Measurements from ENCODE around the gene TAC3. TPM values are rescaled to one million over a fixed set of nuclear protein-coding genes. Genes with fewer than 3 reads are reported as not detected.

Gene TAC3
- total RNA-seq, 2 experiments from 2014 or later: not detected

DNA sequence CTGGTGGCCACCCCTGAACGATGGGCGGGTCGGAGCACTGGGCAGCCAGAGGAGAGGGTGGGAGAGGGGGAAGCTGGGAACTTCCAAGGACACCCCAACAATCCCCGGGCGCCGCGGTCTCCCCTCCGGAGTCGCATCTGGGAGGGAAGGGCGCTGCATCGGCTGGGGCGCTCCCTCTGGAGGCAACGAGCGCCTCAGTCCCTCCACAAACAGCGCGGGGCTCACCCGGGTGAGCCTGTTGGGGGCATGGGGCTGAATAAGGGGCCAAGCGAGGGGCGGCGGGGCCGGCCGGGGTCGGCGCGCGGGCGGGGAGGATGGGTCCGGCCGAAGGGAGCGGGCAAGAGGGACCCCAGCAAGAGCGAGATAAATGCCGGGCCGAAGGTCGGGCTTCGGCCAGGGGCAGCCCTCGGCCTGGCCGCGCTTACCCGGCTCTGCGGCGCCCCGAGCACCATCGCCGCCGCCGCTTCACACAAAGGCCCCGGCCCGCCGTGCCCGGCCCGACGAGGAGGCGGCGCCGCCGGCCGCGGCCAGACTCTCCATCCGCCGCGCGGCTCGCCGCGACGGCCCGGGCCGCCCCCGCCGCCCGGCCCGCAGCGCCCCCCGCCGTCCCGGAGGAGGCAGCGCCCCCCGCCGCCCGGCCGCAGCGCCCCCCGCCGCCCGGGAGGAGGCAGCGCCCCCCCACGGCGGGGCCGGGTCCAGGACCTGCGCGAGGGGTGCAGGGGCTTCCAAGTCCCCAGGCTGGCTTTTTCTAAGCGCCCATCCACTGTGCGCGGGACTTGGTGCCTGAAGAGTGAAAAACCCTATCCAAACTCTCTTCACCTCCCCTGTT, 10.1 kb downstream of the TAC3 start, which contains the start of gene ZBTB39:
Gene ZBTB39, minus strand, starts transcription at position 567 of the 829 bp plus-strand sequence. CDS start 1,629 bp downstream, outside the sequence.
- peaks cover 15% of the 10 kb centered on the region for H3K4me1 ChIP-seq (ENCODE audit: insufficient read depth, low read length, poor library complexity, severe bottlenecking)
- ChIA-PET CTCF (ENCODE audit: unreplicated experiment) (interaction anchor here (1.0 to 3.0 kb wide), 2 partner anchors 10 to 105 kb away, joined by 9 to 12 read pairs; partner anchors contain the start of genes STAT6 and TAC3), POLR2A (interaction anchor here (0.5 to 1.4 kb wide), 3 partner anchors 12 to 130 kb away, joined by 3 to 4 read pairs (median 3); partner anchors contain the start of gene STAT6)
- H3K27ac ChIP-seq (ENCODE audit: low read depth, low read length, poor library complexity, severe bottlenecking): peak within 1 kb of the TSS; percentile 44
- peak within 1 kb of the TSS; percentile 92 for H3K4me3 ChIP-seq (ENCODE audit: low read depth, low read length, poor library complexity, severe bottlenecking)
- no TSS peak for BruUV-seq (replicated peaks)
- H3K9me3 ChIP-seq (ENCODE audit: low read length): no peaks in the 10 kb centered on the region
- TF ChIP-seq, protein P1, sequence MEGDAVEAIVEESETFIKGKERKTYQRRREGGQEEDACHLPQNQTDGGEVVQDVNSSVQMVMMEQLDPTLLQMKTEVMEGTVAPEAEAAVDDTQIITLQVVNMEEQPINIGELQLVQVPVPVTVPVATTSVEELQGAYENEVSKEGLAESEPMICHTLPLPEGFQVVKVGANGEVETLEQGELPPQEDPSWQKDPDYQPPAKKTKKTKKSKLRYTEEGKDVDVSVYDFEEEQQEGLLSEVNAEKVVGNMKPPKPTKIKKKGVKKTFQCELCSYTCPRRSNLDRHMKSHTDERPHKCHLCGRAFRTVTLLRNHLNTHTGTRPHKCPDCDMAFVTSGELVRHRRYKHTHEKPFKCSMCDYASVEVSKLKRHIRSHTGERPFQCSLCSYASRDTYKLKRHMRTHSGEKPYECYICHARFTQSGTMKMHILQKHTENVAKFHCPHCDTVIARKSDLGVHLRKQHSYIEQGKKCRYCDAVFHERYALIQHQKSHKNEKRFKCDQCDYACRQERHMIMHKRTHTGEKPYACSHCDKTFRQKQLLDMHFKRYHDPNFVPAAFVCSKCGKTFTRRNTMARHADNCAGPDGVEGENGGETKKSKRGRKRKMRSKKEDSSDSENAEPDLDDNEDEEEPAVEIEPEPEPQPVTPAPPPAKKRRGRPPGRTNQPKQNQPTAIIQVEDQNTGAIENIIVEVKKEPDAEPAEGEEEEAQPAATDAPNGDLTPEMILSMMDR (conservative IDR thresholded peaks at IDR 0.05; ENCODE audit: low read length): peak; percentile 76
- no peak for TF ChIP-seq EZH2phosphoT487 (IDR thresholded peaks at IDR 0.05; ENCODE audit: borderline replicate concordance, low read depth, low read length)
- peaks cover 35% of the 10 kb centered on the region for H3K36me3 ChIP-seq (ENCODE audit: insufficient read depth, low read length)
- H2AFZ ChIP-seq (ENCODE audit: low read length): peak within 1 kb of the TSS; percentile 88
- DNase-seq (ENCODE audit: low spot score): peak; percentile 84
- intact Hi-C loops (cut with micrococcal nuclease; ENCODE audit: unreplicated experiment): loop anchor here (5.0 kb wide), 1 partner anchor 176 kb away; no protein-coding TSS in a partner anchor
- peaks cover 16% of the 10 kb centered on the region; the same call in 1 of the 2 replicates for H3K79me2 ChIP-seq (ENCODE audit: insufficient read depth, low read depth, low read length)
- 0 out of 2 replicates have a peak, but pooled peaks cover 5% of the 10 kb centered on the region for H4K20me1 ChIP-seq (ENCODE audit: insufficient read depth, low read length)
- H3K4me2 ChIP-seq (ENCODE audit: low read length): peak within 1 kb of the TSS; percentile 85
- H3K9me2 ChIP-seq (ENCODE audit: insufficient read depth, low read length): no peaks in the 10 kb centered on the region

DNA sequence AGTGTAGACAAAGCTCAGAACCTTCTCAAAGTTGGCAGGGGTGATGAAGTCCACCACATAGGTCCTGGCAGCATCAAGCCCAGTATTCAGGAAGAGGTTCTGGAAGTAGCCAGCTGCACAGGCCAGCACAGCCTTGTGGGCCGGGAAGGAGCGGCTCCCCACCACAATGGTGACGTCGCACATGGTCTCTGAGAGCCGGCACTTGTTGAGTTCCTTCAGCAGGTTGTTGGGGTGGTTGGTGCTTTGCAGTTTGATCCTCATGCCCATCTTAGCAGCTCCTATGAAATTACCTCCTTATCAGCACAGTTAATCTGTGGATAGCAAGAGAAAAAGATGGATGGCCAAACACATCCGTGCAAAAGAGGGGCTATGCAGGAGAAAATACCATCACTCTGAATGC, 11.7 kb downstream of the TAC3 start:
- Histone ChIP-seq H3K79me2 (ENCODE audit: insufficient read depth, low read depth, low read length) (peaks cover 18% of the 10 kb centered on the region; the same call in 1 of the 2 replicates), H3K27ac (ENCODE audit: low read depth, low read length, poor library complexity, severe bottlenecking) (no peak overlapping the region), H3K4me2 (ENCODE audit: low read length) (peak overlapping the region; percentile 85; the same call in 1 of the 2 replicates), H3K36me3 (ENCODE audit: insufficient read depth, low read length) (peaks cover 47% of the 10 kb centered on the region), H3K9me2 (ENCODE audit: insufficient read depth, low read length) (no peaks in the 10 kb centered on the region), H3K9me3 (ENCODE audit: low read length) (no peaks in the 10 kb centered on the region), H3K4me3 (ENCODE audit: low read depth, low read length, poor library complexity, severe bottlenecking) (no peak overlapping the region), H3K4me1 (ENCODE audit: insufficient read depth, low read length, poor library complexity, severe bottlenecking) (peaks cover 15% of the 10 kb centered on the region), H2AFZ (ENCODE audit: low read length) (no peak overlapping the region), H4K20me1 (ENCODE audit: insufficient read depth, low read length) (0 out of 2 replicates have a peak, but pooled peaks cover 11% of the 10 kb centered on the region)
- ChIA-PET POLR2A (interaction anchor here (0.7 to 1.4 kb wide), 5 partner anchors 8 to 143 kb away, joined by 3 to 4 read pairs (median 3); partner anchors contain the start of genes LRP1-AS and STAT6), CTCF (ENCODE audit: unreplicated experiment) (interaction anchor here (0.6 to 3.0 kb wide), 3 partner anchors 13 to 124 kb away, joined by 3 to 12 read pairs (median 3); partner anchors contain the start of genes LRP1 and STAT6)
- no TSS peak for BruUV-seq (replicated peaks)
- intact Hi-C loops (cut with micrococcal nuclease; ENCODE audit: unreplicated experiment): loop anchor here (5.0 kb wide), 1 partner anchor 178 kb away; no protein-coding TSS in a partner anchor
- TF ChIP-seq, protein P1 (conservative IDR thresholded peaks at IDR 0.05; ENCODE audit: low read length): no peak
- TF ChIP-seq EZH2phosphoT487 (IDR thresholded peaks at IDR 0.05; ENCODE audit: borderline replicate concordance, low read depth, low read length): no peak
- no peak for DNase-seq (ENCODE audit: low spot score)

Measured in OCI-LY7 (cell line).